ENCODE results near the gene ROM1. TPM values are rescaled to one million over a fixed set of nuclear protein-coding genes. Genes with fewer than 3 reads are reported as not detected.
"Not testable (repeated sequence)": the region's sequence is repeated elsewhere in the genome, so short reads cannot be mapped to it uniquely, and the experiment has no call there.

Gene ROM1
- total RNA-seq, 1 donor from 2014 or later, result 1.2 TPM

DNA sequence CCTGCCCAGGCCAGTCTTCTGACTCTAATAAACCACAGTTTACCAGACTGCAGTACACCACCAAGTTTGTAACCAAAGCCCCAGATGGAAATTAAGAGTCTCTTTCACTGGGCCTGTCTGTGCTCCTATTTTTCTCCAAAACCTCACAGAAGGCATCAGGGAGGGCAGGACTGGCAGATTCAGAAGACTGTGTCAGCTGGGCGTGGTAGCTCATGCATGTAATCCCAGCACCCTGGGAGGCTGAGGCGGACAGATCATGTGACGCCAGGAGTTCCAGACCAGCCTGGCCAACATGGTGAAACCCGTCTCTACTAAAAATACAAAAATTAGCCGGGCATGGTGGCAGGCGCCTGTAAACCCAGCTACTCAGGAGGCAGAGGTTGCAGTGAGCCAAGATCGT lies 27.7 kb upstream of the ROM1 start:
- not testable (repeated sequence) for DNase-seq (ENCODE audit: low spot score in 2 of 2); FAIRE-seq

GRCh38 chr11:62588966-62589637 lies 24.0 kb upstream of the ROM1 start:
- DNase-seq (ENCODE audit: low spot score in 2 of 2) (no peak), FAIRE-seq (no peak)

DNA sequence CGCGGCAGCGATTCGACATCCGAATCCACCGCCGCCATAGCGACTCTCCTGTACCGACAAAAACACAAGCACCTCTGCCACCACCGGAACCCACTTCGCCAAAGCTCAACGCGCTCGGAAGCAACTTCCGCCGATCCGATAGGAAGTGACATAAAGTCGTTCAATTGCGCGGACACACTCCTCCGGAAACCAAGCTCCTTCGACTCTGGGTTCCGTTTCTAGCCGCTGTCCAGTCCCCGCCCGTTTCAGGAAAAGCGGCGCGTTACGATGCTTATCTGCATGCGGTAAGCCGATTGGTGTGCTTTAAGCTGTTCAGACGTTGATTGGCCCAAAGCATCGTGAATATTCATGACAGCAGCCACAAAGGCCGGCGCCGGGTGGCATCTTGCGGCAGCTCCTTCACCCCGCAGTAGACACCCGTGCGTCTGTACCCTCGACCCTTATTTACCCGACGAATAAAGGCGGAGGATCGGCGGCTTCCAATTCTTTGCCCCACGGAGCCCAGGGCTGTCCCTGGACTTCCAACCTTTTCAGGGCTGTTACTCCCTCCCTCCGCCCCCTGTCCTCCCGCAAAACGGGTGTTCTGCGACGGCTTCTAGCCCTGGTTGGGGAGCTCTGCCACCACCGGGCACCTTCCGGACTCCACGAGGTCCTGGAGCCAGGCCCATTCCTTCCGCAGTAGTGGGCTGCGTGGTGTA lies 21.5 kb upstream of the ROM1 start, which contains the start of gene TUT1:
Gene TUT1, minus strand, starts transcription at position 76 of the 698 bp plus-strand sequence. Its CDS starts 38 bp downstream, at position 38.
- peak; percentile 82 to 91 for DNase-seq (ENCODE audit: low spot score in 2 of 2)
- FAIRE-seq, result peak; percentile 94

GRCh38 chr11:62592146-62592815 lies 20.8 kb upstream of the ROM1 start:
- no peak for DNase-seq (ENCODE audit: low spot score in 2 of 2)
- FAIRE-seq, result no peak

DNA sequence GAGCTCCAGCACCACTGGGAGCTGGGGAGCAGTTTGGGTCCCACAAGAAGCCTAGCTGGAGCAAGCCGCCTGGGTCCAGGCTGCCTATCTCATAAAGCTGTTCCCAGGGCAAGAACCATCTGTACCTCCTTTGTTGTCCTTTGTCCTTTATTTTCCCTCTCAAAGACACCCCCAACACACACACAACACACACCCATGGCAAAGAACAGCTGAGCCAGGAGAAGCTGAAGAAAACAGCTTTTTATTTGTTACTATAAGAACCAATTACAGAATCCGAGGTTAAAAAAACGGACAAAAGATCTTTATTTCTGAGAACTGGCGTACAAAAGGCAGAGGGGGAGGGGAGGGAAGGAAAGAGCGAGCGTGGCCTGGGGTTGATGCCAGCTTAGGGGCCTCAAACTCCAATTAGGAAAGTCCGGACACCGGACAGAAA lies 20.1 kb upstream of the ROM1 start:
- DNase-seq (ENCODE audit: low spot score in 2 of 2), result no peak
- no peak for FAIRE-seq

DNA sequence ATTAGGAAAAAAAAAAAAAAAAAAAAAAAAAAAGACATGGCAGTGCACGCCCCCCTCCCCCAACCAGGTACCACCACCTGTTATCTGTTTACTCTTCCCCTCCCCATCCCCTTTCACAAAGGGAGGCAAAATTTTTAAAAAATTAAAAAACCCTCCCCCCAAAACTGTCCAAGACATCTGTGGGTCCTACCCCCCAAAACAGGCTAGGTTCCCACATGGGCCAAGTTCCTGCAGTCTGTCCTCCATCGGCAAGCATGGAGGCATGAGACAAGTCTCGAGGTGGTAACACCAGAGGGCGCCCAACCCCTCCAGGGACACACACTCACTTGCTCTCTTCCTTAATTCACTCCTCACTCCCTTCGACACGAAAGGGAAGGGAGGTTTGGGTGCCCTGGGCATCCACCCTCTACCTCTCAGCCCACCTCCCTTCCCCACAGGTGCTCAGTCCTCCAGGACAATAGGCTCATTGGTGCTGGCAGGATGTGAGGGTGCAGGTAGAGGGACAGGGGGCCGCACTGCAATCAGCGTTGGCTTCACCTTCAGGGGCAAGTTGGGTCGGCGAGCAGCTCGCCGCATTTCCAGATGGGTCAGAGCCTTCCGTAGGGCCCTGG lies 19.5 kb upstream of the ROM1 start:
- no peak for FAIRE-seq
- DNase-seq (ENCODE audit: low spot score in 2 of 2), result no peak

GRCh38 chr11:62595124-62595523 lies 17.9 kb upstream of the ROM1 start:
- FAIRE-seq, result no peak
- DNase-seq (ENCODE audit: low spot score in 2 of 2), result no peak

DNA sequence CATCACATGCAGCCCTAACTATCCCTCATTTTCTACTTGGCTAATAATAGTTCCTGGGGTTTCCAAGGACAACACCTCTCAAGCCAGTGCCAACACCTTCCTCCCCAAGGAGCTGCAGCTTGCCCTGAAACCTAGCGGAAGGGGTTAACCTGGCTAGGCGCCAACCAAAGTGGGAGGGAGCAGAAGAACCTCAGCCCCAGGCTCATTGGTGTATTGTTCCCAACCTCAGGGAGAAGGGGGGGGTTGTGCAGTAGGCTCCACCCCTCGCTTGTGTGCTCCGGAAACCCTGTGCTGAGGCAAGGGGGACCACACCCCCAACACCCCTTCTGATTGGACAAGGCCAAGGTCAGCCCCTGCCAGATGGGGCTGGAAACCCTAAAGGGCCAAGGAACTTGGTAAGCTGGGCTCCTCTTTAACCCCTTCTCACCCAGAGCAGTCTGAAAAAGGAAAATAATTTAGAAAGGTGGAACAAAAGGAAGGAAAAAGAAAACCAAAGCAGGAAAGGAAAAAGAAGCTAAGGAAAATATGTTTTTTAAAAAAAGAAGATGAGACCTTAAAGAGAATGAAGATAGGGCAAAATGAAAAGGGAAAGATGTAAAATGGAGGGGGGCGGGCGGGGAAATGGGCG lies 13.9 kb upstream of the ROM1 start:
- peak; percentile 86 for DNase-seq (ENCODE audit: low spot score in 2 of 2)
- FAIRE-seq, result no peak

GRCh38 chr11:62599901-62600300 lies 13.2 kb upstream of the ROM1 start:
- DNase-seq (ENCODE audit: low spot score in 2 of 2), result no peak
- no peak for FAIRE-seq

GRCh38 chr11:62600367-62601121 lies 12.5 kb upstream of the ROM1 start:
- DNase-seq (ENCODE audit: low spot score in 2 of 2) (no peak), FAIRE-seq (no peak)

DNA sequence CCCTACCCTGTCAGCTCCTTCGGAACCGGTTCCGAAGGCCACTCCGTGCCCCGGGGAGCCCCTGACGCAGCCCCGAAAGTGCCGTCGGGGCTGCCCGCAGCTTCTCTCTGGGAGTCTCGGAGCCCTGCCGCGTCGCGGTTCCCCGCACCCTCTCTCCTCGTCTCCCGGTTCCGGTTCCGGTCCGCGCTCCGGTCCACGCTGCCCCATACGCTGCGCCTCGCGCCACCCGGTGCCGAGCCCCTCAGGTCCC lies 12.0 kb upstream of the ROM1 start:
- FAIRE-seq, result no peak

GRCh38 chr11:62601372-62602140 lies 11.5 kb upstream of the ROM1 start, which contains the start of gene MTA2:
Gene MTA2 (minus strand): TSS chr11:62601865. CDS start chr11:62601450, 415 bp downstream.
- FAIRE-seq, result peak; percentile 68
- peak; percentile 98 for DNase-seq (ENCODE audit: low spot score in 2 of 2)

More for the DNA sequence above, 12.0 kb upstream of the ROM1 start:
- DNase-seq (ENCODE audit: low spot score in 2 of 2), result peak in 1 of 2 donors; percentile 49

GRCh38 chr11:62602141-62603071 lies 10.7 kb upstream of the ROM1 start:
- FAIRE-seq, result no peak
- DNase-seq (ENCODE audit: low spot score in 2 of 2), result peak; percentile 64 to 80

DNA sequence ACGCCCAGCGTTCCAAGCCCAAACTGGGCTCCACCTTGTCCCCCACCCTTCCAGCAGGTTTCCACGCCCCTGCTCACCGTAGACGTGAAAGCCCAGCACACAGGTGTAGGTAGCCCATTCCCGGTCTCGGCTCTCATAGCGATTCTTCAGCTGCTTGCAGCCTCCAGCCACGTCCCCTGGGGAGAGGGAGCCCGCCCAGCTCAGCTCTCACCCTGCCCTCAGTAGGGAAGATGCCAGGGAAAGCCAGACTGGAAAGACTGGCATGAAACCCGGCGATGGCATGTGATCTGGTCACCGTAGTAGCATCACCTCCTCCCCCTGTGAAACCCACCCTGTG lies 10.0 kb upstream of the ROM1 start:
- FAIRE-seq (no peak), DNase-seq (ENCODE audit: low spot score in 2 of 2) (no peak)

GRCh38 chr11:62603776-62604299 lies 9.2 kb upstream of the ROM1 start:
- FAIRE-seq (no peak), DNase-seq (ENCODE audit: low spot score in 2 of 2) (no peak)

GRCh38 chr11:62604460-62605120 lies 8.5 kb upstream of the ROM1 start:
- no peak for FAIRE-seq
- DNase-seq (ENCODE audit: low spot score in 2 of 2), result no peak

GRCh38 chr11:62605467-62605866 lies 7.6 kb upstream of the ROM1 start:
- no peak for DNase-seq (ENCODE audit: low spot score in 2 of 2)
- FAIRE-seq, result no peak
